ENCODE results near the gene CTCFL.

Gene CTCFL

GRCh38 chr20:57536120-57536708, 11.3 kb upstream of the CTCFL start:
- no peak for DNase-seq

GRCh38 chr20:57535297-57535696, 10.4 kb upstream of the CTCFL start:
- no peak for DNase-seq

DNA sequence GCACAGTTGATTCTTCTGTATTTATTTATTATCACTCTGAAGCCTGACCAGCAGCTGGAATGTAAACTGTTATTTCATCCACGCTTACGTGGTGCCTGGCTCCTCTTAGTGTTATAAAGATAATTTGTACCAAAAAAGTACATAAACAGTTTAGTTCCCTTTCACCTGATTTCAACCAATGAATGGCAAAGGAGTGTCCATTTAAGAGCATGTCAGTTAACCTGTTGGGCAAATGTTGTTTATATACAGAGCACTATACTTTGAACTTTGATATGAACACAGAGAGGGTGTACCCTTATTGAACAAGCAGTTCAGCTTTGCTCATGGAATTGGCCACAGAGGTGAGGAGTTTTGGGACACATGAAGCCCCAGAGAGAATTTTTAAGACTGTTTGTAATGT, 7.2 kb upstream of the CTCFL start:
- no peak for DNase-seq

- no peak for DNase-seq
Measured at GRCh38 chr20:57530327-57530981, 5.5 kb upstream of the CTCFL start.

GRCh38 chr20:57529810-57530209, 4.9 kb upstream of the CTCFL start:
- no peak for DNase-seq

GRCh38 chr20:57529160-57529585, 4.2 kb upstream of the CTCFL start:
- DNase-seq: no peak

DNA sequence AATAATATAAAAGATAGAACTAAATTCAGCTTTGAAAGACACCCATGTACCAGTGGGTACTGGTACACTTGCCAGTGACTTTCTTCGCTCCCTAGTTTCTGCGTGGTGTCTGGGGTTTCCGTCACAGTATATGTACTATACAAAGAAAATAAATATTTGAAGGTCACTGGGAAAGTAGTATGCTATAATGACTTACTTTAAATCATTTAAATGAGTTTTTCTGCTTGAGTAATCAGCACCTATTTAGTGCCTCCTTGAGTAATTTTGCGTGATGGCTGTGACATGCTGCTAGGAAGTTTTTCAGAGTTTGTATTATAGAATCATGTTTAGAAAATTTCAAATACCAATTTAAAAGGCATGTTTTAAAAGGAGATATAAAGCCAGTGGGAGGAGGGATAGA, 3.2 kb upstream of the CTCFL start:
- no peak for DNase-seq

DNA sequence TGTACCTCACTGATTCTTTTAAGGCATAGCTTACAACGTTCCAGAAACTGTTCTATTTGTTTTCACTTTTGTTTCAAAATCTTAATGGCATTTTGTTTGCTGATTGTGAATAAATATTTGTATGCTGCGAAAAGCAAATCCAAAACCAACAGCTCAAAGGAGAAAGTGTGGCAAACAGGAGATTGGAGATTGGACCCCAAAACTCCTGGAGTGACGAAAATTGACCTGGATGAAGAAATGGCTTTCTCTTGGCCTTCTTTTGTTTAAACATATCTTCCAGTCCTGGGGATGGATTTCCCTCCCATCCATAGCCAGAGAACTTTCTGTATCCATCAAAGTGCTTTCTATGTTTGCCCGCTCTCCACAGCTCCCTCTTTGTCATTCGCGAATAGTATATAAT, 2.8 kb upstream of the CTCFL start:
- DNase-seq: no peak

- no peak for DNase-seq
Measured at GRCh38 chr20:57526885-57527460, 2.0 kb upstream of the CTCFL start.

- no peak for DNase-seq
Measured at GRCh38 chr20:57526087-57526884, 1.3 kb upstream of the CTCFL start.

DNA sequence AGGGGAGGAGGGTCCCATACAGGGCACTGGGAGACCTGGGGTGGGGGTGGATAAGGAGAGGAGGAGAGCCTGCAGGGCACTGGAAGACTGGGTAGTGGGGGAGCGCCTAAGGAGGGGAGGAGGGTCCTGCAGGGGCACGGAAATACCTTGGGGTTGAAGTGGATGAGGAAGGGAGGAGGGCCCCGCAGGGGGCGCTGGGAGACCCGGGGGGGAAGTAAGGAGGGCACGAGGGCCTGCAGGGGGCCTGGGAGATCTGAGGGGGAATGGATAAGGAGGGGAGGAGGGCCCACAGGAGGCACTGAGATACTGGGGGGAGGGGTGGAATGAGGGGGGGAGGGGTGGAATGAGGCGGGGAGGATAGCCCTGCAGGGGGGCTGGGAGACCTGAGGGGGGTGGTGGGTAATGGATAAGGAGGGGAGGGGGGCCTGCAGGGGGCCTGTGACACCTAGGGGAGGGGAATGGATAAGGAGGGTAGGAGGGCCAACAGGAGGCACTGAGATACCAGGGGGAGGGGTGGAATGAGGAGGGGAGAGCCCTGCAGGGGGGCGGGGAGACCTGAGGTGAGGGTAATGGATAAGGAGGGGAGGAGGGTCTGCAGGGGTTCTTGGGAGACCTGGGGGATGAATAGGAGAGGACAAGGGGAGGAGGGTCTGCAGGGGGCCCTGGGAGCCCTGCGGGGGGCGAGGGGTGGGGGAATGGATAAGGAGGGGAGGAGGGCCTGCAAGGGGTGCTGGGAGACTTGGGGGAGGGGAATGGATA, 567 bp upstream of the CTCFL start:
- no peak for DNase-seq

- DNase-seq: no peak
Measured at GRCh38 chr20:57523782-57524181, 1.2 kb downstream of the CTCFL start.

DNA sequence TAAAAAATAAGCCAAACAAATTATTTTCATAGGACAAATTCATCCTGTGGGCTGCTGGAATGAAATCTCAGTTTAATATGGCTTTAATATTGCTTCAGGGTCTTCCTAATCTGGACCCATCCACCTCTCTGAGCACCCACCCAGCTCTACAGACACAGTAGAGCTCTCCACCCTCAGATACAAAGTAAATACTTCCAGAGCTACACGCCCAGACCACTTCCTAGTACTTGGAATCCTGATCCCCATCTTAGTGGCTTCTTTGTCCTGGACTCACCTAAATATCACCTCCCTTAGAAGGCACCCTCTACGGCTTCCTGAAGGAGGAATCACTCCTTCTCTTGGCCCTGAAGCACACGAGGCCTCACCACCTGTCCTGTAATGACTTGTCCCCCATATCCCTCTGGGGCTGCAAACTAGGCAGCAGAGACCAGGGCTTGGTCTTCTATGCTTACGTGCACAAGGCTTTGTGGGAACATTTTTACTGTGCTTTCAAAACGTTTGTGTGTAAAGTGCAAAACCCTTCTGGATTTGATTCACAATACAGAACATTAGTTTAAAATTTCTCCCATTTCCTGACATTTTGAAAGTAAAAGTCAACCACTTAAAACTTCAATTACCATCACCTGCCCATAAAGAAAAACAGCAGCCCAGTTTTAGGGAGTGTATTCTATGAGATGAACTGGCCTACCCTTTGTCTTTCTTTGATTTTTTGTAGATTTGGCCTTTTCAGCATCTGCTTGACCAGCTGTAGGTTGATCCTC, 2.4 kb downstream of the CTCFL start:
- DNase-seq: no peak

DNA sequence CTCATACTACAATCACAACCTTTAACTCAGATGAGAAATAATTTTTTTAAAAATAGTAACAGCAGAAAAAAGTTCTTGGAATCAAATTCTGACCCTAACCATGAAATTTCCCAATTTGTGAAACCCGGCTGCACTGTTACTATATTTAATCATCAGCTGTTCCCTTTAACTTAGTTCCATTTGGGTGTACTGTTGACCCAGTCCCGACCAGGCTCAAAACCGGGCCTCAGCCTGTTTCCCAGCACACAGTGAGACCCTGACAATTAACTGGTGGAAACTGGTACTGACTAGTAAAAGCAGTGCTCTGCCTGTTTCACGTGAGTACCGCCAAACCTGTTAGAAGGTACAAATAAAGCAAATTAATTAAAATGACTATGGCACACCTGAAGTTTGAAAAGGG, 7.0 kb downstream of the CTCFL start:
- DNase-seq: no peak

GRCh38 chr20:57514273-57514751, 10.6 kb downstream of the CTCFL start:
- DNase-seq: peak; percentile 44

DNA sequence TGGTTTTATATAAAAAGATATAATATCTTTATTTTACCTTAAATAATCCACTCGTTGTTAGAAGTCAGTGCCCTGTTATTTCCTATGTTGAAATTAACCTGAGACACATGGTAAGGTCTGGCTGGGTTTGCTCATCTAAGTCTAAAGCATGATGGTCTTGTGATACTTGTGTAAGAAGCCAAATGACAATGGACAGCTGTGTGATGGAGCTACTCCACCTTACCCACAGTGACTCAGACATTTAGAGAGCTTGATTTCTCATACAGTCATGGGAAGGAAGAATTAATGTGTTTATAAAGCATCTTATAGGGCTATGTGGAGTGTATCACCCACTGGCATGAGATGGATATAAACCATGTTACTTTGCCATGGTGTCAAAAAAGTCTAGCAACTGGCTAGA, 11.7 kb downstream of the CTCFL start:
- no peak for DNase-seq

- DNase-seq: no peak
Measured at GRCh38 chr20:57512432-57512831, 12.5 kb downstream of the CTCFL start.

DNA sequence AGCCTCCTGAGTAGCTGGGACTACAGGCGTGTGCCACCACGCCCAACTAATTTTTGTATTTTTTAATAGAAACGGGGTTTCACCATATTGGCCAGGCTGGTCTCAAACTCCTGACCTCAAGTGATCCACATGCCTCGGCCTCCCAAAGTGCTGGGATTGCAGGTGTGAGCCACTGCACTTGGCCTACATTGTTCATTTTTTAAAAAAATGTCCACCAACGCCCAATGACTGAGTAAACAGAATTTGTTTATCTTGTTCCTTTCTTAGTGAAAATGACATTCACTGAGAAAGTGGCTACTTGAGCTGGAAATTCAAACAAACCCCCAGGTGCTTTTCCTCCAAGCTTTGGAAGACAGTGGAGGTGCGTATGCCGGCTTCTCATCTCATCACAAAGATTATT, 13.2 kb downstream of the CTCFL start:
- DNase-seq: peak; percentile 47

DNA sequence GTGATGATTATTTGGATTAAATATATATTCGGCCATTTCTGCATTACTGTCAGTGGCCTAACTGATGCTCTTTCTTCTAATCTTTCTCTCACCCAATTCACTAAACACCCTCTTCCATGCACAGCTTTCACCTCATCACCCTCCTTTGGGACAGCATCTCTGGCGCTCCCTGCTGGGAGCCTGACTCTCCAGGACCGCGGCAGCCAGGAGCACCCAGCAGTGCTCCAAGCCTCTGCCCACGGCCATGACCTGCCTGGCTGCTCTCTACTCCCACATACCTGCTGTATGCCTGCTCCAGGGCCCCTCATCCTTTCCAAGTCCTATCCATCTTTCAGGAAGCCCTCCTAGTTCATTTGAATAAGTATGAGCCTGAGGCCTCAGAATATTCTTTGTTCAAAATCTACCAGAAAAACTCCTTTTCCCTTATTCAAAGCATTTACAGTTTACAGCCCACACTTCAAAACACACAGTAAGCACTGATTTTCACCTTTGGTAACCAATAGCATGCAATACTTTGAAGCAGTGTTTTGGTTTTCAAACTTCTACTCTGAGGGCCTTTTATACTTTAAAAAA, 15.2 kb downstream of the CTCFL start:
- DNase-seq: no peak

DNA sequence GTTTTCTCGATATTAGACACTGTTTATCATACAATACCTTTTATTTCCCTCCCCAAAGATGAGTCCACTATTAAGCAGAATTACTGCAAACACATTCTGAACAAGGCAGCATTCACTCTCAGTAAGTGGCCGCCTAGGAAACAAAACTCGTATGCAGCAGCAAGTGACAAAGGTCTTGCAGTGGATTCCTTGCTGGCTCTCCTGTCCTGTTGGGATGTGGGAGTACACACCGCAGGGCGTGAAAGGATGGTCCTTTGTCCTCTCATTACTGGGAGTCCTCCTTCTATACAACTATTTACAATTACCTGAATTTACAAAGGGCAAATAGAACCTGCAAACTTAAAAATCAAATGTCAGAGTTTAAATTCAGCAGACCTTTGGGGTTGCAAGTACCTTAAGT, 16.1 kb downstream of the CTCFL start:
- DNase-seq: no peak

DNA sequence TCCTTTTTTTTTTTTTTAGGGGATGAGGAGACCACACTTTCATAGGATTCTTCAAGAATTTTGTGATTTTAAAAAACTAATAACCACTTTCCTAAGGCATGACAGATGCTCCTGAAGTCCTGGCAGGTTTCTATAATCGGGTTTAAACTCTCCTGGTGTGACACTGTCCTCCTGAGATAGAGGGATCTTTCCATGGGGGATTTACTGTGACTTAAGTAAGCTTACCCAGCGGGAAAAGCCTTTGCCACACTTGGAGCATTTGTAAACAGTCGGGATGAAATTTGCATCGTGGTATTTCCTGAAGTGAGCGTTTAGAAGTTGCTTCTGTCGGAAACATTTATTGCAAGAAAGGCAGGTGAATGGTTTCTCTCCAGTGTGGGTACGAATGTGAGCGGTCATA, 16.6 kb downstream of the CTCFL start:
- no peak for DNase-seq

DNA sequence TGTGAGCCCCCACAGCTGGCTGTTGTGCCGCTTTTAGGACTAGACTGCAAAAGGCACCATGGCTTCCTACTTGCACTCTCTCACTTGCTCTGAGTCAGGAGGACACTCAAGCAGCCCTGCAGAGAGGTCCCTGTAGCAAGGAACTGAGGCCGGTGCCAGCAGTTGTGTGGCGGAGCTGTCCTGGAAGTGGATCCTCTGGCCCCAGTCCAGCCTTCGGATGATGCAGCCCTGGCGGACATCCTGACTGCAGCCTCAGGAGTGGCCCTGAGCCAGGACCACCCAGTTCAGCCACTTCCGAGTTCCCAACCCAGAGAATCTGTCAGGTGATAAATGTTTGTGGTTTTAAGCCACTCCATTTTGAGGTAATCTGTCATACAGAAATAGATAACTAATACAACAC, 17.5 kb downstream of the CTCFL start:
- no peak for DNase-seq
